Vagina (tissue), 2 donors: ENCODE data around the gene CACNA1S. TPM values are rescaled to one million over a fixed set of nuclear protein-coding genes. Genes with fewer than 3 reads are reported as not detected.

Source experiments
- DNase-seq, 2 donors: peaks; one replicate each; pipeline ENCODE4 v3.0.0-alpha.2; 2017; ENCODE audit errors: extremely low spot score in 2 of 2
- H3K27ac ChIP-seq: fragments of 200-600 bp; sonication (generic); one replicate; pipeline ENCODE4 v1.5.1; 2019
- H3K27me3 ChIP-seq: fragments of 200-600 bp; sonication (generic); one replicate; pipeline ENCODE4 v1.5.1; 2019
- H3K36me3 ChIP-seq, 2 donors: fragments of 200-600 bp; sonication (generic); one replicate each; pipeline ENCODE4 v1.5.1; 2017 to 2019
- H3K4me1 ChIP-seq: fragments of 200-600 bp; sonication (generic); one replicate; pipeline ENCODE4 v1.5.1; 2019
- H3K4me3 ChIP-seq, 2 donors: fragments of 200-600 bp; sonication (generic); 1 replicate in 1 of 2; 2 replicates in 1 of 2; pipeline ENCODE4 v1.5.1; 2016 to 2019
- H3K9me3 ChIP-seq: fragments of 200-600 bp; sonication (generic); one replicate; pipeline ENCODE4 v1.5.1; 2019
- POLR2A ChIP-seq, 2 donors: fragments of 450-650 bp; IDR thresholded peaks; one replicate each; pipeline ENCODE4 v1.6.1; 2017; ENCODE audit warnings: antibody characterized with exemption in 2 of 2, mild to moderate bottlenecking in 2 of 2, moderate library complexity in 2 of 2
- POLR2AphosphoS5 ChIP-seq, 2 donors: sonication (generic); formaldehyde crosslinking; IDR thresholded peaks; one replicate each; pipeline ENCODE4 v1.9.0; 2017; ENCODE audit warnings: antibody characterized with exemption in 2 of 2, mild to moderate bottlenecking in 2 of 2, low read depth in 1 of 2; ENCODE audit not compliant: insufficient read depth in 1 of 2
- intact Hi-C: fragments of 100-400 bp; cut with DNase I; formaldehyde crosslinking; loops from one replicate; pipeline ENCODE4 v1.15.1; 2023
- total RNA-seq: library from RNA; depleted of rRNA; stranded (reverse); fragments of >200 nt; gene quantifications from one replicate; pipeline ENCODE4 v1.2.3, GENCODE V29; 2016
- TF ChIP-seq, protein P1 (sequence below), 3 experiments: fragments of 450-650 bp in 2 of 3; fragments of 200-600 bp in 1 of 3; sonication (generic) in 1 of 3; IDR thresholded peaks; one replicate each; pipeline ENCODE4 v1.5.1; 2017 to 2019; ENCODE audit warnings: antibody characterized with exemption in 3 of 3, mild to moderate bottlenecking in 2 of 3, moderate library complexity in 2 of 3

Gene CACNA1S
- total RNA-seq, 1 donor from 2014 or later, result not detected

DNA sequence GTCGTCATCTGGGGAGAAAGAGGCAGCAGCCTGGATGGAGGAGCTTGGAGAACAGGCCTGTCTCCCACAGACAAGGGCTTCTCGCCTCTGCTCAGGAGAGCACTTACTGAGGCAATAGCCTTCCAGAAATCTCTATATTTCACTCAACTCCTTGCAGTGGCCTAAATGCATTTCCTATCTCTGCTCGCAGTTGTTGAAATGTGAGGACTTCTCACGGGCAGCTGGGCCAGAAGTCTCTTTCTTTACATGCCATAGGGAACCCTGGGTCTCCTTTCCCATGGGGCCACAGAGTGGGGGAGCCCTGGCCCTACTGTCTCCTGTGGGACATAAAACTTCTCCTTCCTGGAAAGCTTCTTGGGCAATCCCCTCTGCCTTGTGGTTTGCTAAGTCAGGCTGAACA lies 45.2 kb downstream of the CACNA1S start:
- no peaks in the 10 kb centered on the region for H3K36me3 ChIP-seq
- no peak overlapping the region for H3K4me3 ChIP-seq
- H3K9me3 ChIP-seq, result no peaks in the 10 kb centered on the region
- no peak for DNase-seq
- no peak for TF ChIP-seq POLR2A (IDR thresholded peaks at IDR 0.05)
- TF ChIP-seq, protein P1, sequence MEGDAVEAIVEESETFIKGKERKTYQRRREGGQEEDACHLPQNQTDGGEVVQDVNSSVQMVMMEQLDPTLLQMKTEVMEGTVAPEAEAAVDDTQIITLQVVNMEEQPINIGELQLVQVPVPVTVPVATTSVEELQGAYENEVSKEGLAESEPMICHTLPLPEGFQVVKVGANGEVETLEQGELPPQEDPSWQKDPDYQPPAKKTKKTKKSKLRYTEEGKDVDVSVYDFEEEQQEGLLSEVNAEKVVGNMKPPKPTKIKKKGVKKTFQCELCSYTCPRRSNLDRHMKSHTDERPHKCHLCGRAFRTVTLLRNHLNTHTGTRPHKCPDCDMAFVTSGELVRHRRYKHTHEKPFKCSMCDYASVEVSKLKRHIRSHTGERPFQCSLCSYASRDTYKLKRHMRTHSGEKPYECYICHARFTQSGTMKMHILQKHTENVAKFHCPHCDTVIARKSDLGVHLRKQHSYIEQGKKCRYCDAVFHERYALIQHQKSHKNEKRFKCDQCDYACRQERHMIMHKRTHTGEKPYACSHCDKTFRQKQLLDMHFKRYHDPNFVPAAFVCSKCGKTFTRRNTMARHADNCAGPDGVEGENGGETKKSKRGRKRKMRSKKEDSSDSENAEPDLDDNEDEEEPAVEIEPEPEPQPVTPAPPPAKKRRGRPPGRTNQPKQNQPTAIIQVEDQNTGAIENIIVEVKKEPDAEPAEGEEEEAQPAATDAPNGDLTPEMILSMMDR (IDR thresholded peaks at IDR 0.05), result no peak
- TF ChIP-seq POLR2AphosphoS5 (IDR thresholded peaks at IDR 0.05; ENCODE audit: insufficient read depth in 1 of 2, low read depth in 1 of 2), result no peak
- no peaks in the 10 kb centered on the region for H3K4me1 ChIP-seq
- intact Hi-C loops, result no loop called here
- H3K27ac ChIP-seq, result no peak overlapping the region
- H3K27me3 ChIP-seq, result no peaks in the 10 kb centered on the region

DNA sequence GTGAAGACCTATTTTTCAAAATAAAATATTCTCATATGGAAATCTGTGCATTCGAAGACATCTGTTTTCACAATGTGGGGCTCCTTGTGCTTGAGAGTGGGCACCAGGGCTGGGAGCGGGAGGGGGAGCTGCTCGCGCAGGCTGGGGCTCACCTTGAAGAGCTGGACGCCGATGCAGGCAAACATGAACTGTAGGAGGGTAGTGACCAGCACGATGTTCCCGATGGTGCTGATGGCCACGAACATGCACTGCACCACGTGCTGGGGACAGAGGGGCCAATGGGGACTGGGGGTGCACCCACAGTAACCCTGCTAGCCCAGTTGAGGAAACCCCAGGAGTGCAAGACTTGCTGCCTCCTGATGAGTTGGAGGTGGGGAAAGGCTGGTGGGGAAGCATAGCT lies 46.5 kb downstream of the CACNA1S start:
- Histone ChIP-seq H3K36me3 (no peaks in the 10 kb centered on the region), H3K4me1 (no peaks in the 10 kb centered on the region), H3K27me3 (no peaks in the 10 kb centered on the region), H3K9me3 (no peaks in the 10 kb centered on the region), H3K4me3 (no peak overlapping the region), H3K27ac (no peak overlapping the region)
- TF ChIP-seq POLR2AphosphoS5 (IDR thresholded peaks at IDR 0.05; ENCODE audit: insufficient read depth in 1 of 2, low read depth in 1 of 2) (no peak), POLR2A (IDR thresholded peaks at IDR 0.05) (no peak)
- TF ChIP-seq, protein P1 (IDR thresholded peaks at IDR 0.05), result no peak
- intact Hi-C loops, result no loop called here
- DNase-seq, result no peak

DNA sequence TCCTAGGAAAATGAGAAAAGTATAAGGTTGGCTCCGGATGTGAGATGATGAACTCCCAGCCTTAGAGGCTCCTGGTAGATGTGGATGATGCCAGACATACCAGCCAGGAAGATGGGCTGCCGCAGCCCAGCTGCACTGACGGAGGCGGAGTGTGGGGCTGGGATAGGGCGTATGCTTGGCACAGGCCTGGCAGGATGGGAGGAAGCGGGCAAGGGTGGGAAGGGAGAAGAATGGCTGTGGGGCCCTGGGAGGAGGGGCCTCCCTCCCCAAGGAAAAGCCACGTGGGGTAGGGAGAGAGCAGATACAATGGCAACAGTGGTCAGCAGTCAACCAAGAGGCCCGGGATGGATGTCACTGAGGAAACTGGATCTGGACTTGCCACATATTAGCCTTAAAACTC lies 47.4 kb downstream of the CACNA1S start:
- intact Hi-C loops, result no loop called here
- TF ChIP-seq POLR2A (IDR thresholded peaks at IDR 0.05), result no peak
- H3K27me3 ChIP-seq, result no peaks in the 10 kb centered on the region
- no peaks in the 10 kb centered on the region for H3K36me3 ChIP-seq
- no peak overlapping the region for H3K4me3 ChIP-seq
- H3K4me1 ChIP-seq, result no peaks in the 10 kb centered on the region
- no peaks in the 10 kb centered on the region for H3K9me3 ChIP-seq
- no peak for DNase-seq
- no peak overlapping the region for H3K27ac ChIP-seq

DNA sequence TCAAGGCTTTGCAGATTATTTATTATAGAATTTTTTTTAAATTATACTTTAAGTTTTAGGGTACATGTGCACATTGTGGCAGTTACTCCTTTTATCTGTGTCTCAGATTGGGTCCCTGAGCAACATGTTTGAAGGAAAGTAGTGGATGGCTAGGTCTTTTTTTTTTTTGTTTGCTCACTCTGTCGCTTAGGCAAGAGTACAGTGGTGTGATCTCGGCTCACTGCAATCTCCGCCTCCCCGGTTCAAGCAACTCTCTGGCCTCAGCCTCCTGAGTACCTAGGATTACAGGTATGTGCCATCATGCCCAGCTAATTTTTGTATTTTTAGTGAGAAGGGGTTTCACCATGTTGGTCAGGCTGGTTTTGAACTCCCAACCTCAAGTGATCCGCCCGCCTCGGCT lies 49.1 kb downstream of the CACNA1S start:
- Histone ChIP-seq H3K36me3 (no peaks in the 10 kb centered on the region), H3K27me3 (no peaks in the 10 kb centered on the region), H3K4me1 (no peaks in the 10 kb centered on the region), H3K4me3 (no peak overlapping the region), H3K9me3 (no peaks in the 10 kb centered on the region), H3K27ac (no peak overlapping the region)
- intact Hi-C loops, result no loop called here
- no peak for TF ChIP-seq POLR2AphosphoS5 (IDR thresholded peaks at IDR 0.05; ENCODE audit: insufficient read depth in 1 of 2, low read depth in 1 of 2)
- TF ChIP-seq, protein P1 (IDR thresholded peaks at IDR 0.05), result no peak
- no peak for TF ChIP-seq POLR2A (IDR thresholded peaks at IDR 0.05)
- DNase-seq, result no peak

DNA sequence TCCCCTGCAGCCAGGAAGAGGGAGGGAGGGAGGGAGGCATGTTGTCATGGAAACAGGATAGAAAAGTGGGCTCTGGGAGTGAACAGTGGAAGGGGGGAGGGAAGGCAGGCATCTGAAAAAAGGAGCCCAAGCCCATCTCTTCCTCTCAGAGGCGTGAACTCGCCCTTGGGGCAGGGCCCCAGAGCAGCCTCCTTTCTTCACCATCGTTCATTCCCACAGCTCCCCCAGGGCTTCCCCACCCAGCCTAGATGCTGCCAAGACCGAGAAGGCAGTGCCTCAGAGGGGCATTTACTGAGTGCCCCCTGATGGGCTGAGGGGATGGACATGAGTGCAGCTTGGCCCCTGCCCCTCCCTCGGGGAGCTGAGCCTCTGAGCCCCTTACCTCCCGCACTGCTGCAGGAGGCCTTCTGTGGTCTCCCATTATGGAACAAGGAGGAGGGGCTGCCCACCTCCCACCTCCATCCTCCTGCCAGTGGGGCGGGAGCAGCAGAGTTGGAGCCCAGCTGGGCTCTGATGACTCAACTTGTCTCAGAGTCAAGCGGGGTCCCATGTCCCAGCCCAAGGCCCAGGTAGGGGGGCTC lies 49.6 kb downstream of the CACNA1S start:
- Histone ChIP-seq H3K4me3 (no peak overlapping the region), H3K27ac (no peak overlapping the region), H3K36me3 (no peaks in the 10 kb centered on the region), H3K9me3 (no peaks in the 10 kb centered on the region), H3K27me3 (no peaks in the 10 kb centered on the region), H3K4me1 (no peaks in the 10 kb centered on the region)
- intact Hi-C loops, result no loop called here
- TF ChIP-seq POLR2AphosphoS5 (IDR thresholded peaks at IDR 0.05; ENCODE audit: insufficient read depth in 1 of 2, low read depth in 1 of 2), result no peak
- TF ChIP-seq, protein P1 (IDR thresholded peaks at IDR 0.05), result no peak
- TF ChIP-seq POLR2A (IDR thresholded peaks at IDR 0.05), result no peak
- no peak for DNase-seq
